Prostate gland (tissue), 2 donors: Measurements from ENCODE around the gene PPFIBP2.

ENCODE experiments used
- CTCF ChIP-seq, 4 experiments: fragments of 200-600 bp in 2 of 4; fragments of 450-650 bp in 2 of 4; sonication (generic) in 2 of 4; IDR thresholded peaks; 1 replicate in 3 of 4; 2 replicates in 1 of 4; pipeline ENCODE4 v1.5.1; 2016 to 2019; ENCODE audit warnings: antibody characterized with exemption in 4 of 4, mild to moderate bottlenecking in 2 of 4, moderate library complexity in 2 of 4
- POLR2A ChIP-seq: fragments of 450-650 bp; IDR thresholded peaks from one replicate; pipeline ENCODE4 v1.6.1; 2016; ENCODE audit warnings: antibody characterized with exemption, mild to moderate bottlenecking
- POLR2AphosphoS5 ChIP-seq: sonication (generic); formaldehyde crosslinking; IDR thresholded peaks from one replicate; pipeline ENCODE4 v1.6.1; 2017; ENCODE audit warnings: antibody characterized with exemption

DNA sequence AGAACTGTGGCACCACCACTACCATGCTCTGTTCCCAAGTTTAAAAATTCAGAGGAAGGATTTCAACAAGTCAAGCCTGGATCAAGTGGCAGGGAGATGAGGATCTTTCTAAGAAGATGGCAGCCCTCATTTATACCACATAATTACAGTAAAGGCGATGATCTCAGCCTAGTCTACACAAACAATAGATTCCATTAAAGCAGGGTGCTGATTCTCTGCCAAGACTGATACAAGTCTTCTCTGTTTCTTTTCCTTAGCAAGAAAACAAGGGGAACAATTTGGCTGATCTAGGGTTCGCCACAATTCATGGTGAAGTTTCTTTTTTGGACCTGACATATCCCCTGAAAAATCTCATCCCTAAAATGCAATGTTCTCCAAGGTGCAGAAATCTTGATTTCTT, 73.9 kb downstream of the PPFIBP2 start:
- TF ChIP-seq POLR2AphosphoS5 (no peak), CTCF (IDR thresholded peaks at IDR 0.05) (no peak), POLR2A (no peak)
